Retinal pigment epithelial cell (primary cell): ENCODE results near the gene PSMD5.

ENCODE experiments used
- DNase-seq: peaks from one replicate; pipeline ENCODE4 v3.0.0-alpha.2; 2010; ENCODE audit warnings: low read depth
- H3K4me3 ChIP-seq: 2 replicates; pipeline ENCODE4 v1.5.1; 2011; ENCODE audit warnings: mild to moderate bottlenecking, low read length, control low read depth, moderate library complexity
- TF ChIP-seq, protein P1 (sequence below): conservative IDR thresholded peaks from 2 replicates; pipeline ENCODE4 v1.5.1; 2011; ENCODE audit warnings: low read depth, low read length, control low read depth, inconsistent platforms

PSMD5 gene

DNA sequence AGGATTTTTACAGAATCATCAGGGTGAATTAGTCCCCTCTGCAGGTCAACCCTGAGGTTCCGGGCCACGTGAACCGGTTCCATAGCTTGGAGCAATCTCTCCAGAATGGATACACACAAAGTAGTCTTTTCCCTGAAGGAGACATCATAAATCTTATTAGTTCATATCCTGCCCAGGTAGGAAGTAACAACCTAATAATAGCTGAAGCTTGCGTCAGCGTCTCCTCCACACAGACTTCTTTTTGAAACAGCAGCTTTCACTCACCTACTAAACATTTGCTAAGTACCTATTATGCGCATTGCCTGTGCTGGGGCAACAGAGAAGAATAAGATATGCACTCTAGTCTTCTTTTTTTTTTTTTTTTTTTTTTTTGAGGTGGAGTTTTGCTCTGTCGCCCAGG lies 9.4 kb downstream of the PSMD5 start:
- no peak for DNase-seq
- H3K4me3 ChIP-seq = no peak overlapping the region
- TF ChIP-seq, protein P1, sequence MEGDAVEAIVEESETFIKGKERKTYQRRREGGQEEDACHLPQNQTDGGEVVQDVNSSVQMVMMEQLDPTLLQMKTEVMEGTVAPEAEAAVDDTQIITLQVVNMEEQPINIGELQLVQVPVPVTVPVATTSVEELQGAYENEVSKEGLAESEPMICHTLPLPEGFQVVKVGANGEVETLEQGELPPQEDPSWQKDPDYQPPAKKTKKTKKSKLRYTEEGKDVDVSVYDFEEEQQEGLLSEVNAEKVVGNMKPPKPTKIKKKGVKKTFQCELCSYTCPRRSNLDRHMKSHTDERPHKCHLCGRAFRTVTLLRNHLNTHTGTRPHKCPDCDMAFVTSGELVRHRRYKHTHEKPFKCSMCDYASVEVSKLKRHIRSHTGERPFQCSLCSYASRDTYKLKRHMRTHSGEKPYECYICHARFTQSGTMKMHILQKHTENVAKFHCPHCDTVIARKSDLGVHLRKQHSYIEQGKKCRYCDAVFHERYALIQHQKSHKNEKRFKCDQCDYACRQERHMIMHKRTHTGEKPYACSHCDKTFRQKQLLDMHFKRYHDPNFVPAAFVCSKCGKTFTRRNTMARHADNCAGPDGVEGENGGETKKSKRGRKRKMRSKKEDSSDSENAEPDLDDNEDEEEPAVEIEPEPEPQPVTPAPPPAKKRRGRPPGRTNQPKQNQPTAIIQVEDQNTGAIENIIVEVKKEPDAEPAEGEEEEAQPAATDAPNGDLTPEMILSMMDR = no peak

DNA sequence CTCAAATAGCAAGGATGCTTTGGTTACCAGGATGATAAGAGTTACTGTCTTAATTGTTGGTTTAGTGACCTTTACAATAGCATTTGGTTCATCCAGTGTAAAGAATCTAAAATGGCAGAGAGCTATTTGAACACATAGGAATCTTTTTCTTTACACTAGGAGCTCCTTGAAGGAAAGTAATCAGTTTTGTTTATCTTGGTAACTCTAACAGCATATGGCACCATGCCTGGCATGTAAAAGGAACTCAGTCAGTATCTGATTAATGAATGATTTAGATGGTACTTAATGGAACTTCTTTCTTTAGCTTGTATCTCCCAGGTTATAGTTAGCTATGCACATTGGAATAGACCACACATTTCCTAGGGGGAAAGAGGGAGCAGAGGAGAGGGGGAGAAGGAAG lies 9.9 kb downstream of the PSMD5 start:
- H3K4me3 ChIP-seq = no peak overlapping the region
- DNase-seq = no peak
- TF ChIP-seq, protein P1 = no peak

DNA sequence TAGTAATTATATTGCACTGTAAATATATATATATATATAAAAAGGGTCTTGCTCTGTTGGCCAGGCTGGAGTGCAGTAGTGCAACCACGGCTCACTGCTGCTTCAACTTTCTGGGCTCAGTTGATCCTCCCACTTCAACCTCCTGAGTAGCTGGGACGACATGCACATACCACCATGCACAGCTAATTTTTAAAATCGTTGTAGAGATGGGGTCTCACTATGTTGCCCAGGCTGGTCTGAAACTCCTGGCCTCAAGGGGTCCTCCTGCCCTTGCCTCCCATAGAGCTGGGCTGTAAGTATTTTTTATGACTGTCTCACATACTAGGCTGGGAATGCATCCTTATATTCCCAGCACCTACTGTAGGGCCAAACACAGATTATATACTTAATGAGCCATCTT lies 11.9 kb downstream of the PSMD5 start:
- H3K4me3 ChIP-seq = no peak overlapping the region
- TF ChIP-seq, protein P1 = no peak
- DNase-seq = no peak

DNA sequence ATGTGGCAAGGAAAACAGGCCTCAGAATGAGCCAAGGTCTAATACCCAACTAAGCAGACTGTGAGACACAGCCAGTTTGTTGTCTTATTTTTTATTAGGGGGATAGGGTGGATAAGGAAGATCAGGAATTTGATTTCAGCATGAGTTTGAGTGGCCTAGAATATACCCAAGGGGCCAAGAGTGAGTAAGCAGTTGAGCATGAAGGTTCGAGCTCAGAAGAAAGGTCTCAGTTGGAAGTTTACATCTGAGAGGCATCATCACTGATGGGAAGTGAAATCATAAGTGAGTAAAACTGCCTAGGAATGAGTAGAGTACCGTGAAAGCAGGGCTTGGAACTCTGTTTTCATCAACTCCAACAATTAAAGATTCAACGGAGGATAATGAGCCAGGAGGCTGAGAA lies 12.6 kb downstream of the PSMD5 start:
- TF ChIP-seq, protein P1 = no peak
- no peak overlapping the region for H3K4me3 ChIP-seq
- DNase-seq = no peak

DNA sequence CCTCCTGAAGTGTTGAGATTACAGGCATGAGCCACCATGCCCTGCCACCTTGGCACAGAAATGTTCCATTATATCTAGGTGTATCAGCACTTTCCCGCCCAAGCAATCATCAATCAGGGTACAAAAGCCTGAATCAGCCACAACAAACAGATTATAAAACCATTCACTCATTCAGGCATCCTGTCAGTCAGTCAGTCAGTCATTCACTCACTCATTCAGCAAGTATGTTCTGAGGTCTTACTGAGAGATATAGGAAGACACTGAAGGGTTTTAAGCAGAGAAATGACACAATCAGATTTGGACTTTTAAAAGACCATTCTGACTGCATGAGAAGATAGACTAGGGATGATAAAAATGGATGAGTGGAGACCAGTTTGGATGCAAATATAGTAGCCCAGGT lies 13.1 kb downstream of the PSMD5 start:
- DNase-seq = no peak
- TF ChIP-seq, protein P1 = no peak
- H3K4me3 ChIP-seq = no peak overlapping the region

DNA sequence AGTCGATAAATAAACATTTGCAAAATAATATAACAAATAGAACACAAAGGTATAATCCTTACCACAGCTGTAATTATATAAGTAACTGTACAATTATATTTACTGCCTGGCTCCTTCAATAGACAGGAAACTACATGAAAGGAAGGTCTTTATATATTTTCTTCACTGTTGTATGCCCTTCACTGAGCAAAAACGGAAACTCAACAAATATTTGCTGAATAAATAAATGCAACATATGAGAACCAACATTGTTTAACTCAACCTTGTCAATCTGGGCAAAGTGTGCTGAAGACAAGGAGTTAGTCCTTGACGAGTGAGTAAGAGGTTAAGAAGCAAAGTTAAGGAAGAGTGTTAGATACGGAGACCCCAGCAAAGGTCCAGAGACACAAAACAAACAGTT lies 22.6 kb downstream of the PSMD5 start:
- TF ChIP-seq, protein P1 = no peak
- no peak for DNase-seq
- H3K4me3 ChIP-seq = no peak overlapping the region

DNA sequence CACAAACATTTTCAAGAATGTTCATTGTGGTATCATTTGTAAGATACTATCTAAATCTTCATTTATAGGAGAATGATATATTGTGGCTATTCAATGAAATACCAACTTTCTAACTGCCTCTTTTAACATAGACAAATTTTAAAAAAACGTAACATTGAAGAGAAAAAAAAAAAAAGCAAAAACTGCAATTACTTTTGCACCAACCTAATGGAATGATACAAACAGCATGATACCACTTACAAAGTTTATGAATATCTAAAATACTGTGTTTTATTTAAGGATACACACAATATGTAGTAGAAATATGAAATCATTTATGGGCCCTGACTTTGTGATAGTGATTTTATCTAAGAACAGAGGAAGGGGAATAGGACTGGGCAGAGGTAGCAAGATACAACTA lies 24.1 kb downstream of the PSMD5 start:
- TF ChIP-seq, protein P1 = no peak
- no peak for DNase-seq
- no peak overlapping the region for H3K4me3 ChIP-seq
